Left renal cortex interstitium (tissue), 4 donors: ENCODE measurements around the gene CD14. TPM values are rescaled to one million over a fixed set of nuclear protein-coding genes. Genes with fewer than 3 reads are reported as not detected.
"Not testable (repeated sequence)": the region's sequence is repeated elsewhere in the genome, so short reads cannot be mapped to it uniquely, and the experiment has no call there.

ENCODE experiments used
- DNase-seq, 4 donors: peaks; one replicate each; pipeline ENCODE4 v3.0.0-alpha.2; 2013; ENCODE audit warnings: low read depth in 4 of 4, low spot score in 2 of 4, missing footprints in 1 of 4
- polyA plus RNA-seq, 4 donors: library from polyadenylated mRNA; unstranded; fragments of 120-200 nt; gene quantifications; one replicate each; pipeline ENCODE4 v1.2.1, GENCODE V29; 2013; ENCODE audit not compliant: insufficient read length in 4 of 4

Gene CD14
- polyA plus RNA-seq, 4 donors, result 6.0 to 11.7 (median 9.5) TPM

GRCh38 chr5:140635291-140636257 is 2.6 kb upstream of the CD14 start:
- no peak for DNase-seq

GRCh38 chr5:140634103-140634502 is 1.1 kb upstream of the CD14 start:
- DNase-seq, result no peak

DNA sequence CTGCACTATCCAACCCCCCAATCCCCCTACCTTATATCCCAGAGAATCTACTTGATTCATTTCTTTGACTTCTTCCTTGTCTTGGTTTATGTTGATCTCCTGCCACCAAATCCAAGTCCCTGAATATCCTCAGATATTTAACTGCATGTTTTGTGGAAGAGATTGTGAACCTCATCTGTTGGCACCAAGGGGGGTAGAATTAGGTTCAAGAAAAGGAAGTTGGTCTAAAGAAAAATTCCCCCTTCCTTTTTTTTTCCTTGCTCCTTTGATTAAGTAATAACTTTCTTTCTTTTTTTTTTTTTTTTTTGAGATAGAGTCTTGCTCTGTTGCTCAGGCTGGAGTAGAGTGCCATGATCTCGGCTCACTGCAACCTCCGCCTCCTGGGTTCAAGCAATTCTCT is 526 bp upstream of the CD14 start:
- DNase-seq, result no peak

DNA sequence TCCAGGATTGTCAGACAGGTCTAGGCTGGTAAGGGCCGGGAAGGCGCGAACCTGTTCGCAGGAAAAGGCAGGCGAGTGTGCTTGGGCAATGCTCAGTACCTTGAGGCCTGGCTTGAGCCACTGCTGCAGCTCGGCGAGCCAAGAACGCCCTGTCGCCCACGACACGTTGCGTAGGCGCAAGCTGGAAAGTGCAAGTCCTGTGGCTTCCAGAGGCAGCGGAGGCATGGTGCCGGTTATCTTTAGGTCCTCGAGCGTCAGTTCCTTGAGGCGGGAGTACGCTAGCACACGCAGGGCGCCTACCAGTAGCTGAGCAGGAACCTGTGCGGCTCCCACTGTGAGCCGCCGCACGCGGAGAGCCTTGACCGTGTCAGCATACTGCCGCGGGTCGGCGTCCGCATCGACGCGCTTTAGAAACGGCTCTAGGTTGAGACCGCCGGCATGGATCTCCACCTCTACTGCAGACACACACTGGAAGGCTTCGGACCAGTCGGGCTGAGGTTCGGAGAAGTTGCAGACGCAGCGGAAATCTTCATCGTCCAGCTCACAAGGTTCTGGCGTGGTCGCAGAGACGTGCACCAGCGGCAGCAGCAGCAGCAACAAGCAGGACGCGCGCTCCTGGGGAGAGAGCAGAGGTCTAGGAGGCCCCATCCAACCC is 482 bp downstream of the CD14 start:
- DNase-seq, result no peak

- no peak for DNase-seq
These were observed 1.1 kb downstream of the CD14 start for GRCh38 chr5:140631831-140632365.

DNA sequence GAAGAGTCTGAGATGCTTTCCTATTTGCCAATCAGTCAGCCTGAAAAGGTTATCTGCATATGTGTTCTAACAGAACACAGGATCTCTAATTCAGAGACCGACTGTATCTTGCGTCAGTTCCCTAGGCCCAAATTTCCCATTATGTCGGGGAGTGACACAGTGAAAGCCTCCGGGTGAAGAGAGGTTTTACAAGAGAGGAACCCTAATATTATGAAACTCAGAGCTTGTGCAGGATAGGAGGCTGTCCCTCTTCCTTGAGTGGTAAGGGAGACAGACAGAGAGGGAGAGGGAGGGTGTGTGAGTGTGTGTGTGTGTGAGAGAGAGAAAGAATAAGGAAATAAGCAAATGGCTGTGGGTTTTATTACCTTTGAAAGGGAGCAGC is 1.9 kb downstream of the CD14 start:
- DNase-seq, result no peak

GRCh38 chr5:140630292-140631035 is 2.5 kb downstream of the CD14 start:
- no peak for DNase-seq

DNA sequence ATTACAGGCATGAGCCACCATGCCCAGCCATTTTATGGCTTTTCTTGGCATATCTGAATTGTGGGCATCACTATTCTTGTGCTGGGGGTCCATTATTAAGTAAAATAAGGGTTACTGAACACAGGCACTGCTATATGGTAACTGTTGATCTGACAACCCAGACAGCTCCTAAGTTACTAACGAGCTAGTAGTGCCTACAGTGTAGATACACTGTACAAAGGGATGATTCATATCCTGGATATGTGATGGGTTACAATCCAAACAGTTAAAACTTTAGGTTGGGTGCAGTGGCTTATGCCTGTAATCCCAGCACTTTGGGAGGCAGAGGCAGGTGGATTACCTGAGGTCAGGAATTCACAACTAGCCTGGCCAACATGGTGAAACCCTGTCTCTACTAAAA is 4.3 kb downstream of the CD14 start:
- no peak for DNase-seq

GRCh38 chr5:140627972-140628371 is 5.0 kb downstream of the CD14 start:
- DNase-seq, result no peak

DNA sequence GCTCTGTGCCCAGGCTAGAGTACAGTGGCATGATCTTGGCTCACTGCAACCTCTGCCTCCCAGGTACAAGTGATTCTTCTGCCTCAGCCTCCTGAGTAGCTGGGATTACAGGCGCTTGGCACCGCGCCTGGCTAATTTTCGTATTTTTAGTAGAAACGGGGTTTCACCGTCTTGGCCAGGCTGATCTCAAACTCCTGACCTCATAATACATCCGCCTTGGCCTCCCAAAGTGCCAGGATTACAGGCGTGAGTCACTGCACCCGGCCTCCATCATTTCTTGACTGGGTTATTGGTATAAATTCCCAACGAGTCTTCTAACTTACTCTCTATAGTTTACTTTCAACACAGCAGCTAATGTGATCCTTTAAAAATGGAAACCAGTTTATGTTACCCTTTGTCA is 8.1 kb downstream of the CD14 start:
- DNase-seq, result not testable (repeated sequence)

- not testable (repeated sequence) for DNase-seq
These were observed 9.9 kb downstream of the CD14 start for GRCh38 chr5:140623061-140623460.

DNA sequence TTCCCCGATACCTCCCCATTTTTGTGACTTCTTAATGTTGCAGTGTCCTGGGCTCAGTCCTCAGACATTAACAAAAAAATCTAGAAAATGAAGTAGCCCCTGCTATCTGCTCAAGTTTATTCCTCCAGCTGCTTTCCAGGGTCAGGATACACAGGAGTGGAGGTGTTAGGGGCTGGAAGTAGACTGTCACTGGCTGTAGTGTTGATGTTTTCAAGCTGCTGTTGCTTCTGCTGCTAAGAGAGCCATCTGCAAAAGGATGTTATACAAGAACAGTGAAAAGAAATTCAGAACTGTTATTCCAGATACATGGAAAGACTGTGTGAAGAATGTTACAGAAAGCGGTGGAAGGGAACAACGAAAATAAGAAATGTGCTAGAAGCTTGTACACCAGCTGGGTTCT is 10.7 kb downstream of the CD14 start:
- no peak for DNase-seq

- no peak for DNase-seq
These were observed 21.9 kb downstream of the CD14 start for GRCh38 chr5:140611020-140611521.

- DNase-seq, result no peak
These were observed 23.8 kb downstream of the CD14 start for GRCh38 chr5:140609126-140609525.

GRCh38 chr5:140608722-140609121 is 24.3 kb downstream of the CD14 start:
- no peak for DNase-seq

GRCh38 chr5:140607031-140607430 is 25.9 kb downstream of the CD14 start:
- DNase-seq, result no peak

DNA sequence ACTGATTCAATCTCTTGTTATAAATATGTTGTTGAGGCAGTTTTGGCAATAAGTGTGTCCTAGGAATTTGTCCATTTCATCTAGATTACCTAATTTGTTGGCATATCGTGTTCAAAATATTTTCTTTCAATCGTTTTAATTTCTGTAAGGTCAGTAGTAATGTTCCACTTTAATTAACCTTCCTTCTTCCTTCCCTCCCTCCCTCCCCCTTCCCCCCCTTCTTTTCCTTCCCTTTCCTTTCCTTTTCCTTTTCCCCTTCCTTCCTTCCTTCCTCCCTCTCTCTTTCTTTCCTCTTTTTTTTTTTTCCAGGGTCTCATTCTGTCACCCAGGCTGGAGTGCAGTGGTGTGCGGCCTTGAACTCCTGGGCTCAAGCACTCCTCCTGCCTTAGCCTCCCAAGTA is 27.1 kb downstream of the CD14 start:
- no peak for DNase-seq

DNA sequence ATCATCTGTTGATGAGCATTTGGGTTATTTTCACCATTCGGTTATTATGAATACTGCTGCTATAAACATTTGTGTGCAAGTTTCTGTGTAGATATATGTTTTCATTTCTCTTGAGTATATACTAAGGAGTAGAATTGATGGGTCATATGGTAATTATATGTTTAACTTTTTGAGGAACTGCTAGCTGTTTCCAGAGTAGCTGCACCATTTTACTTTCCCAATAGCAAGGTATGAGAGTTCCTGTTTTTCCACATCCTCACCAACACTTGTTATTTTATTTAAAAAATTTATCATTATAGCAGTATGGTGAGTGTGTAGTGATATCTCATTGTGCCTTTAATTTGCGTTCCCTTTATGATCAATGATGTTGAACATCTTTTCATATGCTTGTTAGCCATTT is 29.2 kb downstream of the CD14 start:
- DNase-seq, result no peak

GRCh38 chr5:140603446-140603698 is 29.6 kb downstream of the CD14 start:
- not testable (repeated sequence) for DNase-seq

DNA sequence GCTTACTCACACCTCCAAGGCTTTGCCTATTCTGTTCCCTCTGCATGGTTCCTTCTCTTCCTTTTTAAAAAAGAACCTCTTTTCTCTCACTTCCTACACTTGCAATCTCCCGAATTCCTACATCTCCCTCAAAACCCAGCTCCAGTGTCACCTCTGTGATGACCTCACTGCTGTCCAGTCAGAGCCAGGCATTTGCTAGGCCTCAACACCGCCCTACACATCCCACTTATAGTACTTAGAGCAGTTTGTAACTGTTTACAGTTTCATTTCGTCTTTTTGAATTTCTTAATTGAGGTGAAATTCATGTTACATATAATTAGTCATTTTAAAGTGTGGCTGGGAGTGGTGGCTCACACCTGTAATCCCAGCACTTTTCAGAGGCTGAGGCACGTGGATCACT is 30.8 kb downstream of the CD14 start:
- DNase-seq, result no peak

- no peak for DNase-seq
These were observed 32.9 kb downstream of the CD14 start for GRCh38 chr5:140600096-140600495.
